Thymus (tissue), 11 donors: ENCODE results near the gene SDSL. TPM values are rescaled to one million over a fixed set of nuclear protein-coding genes. Genes with fewer than 3 reads are reported as not detected.

Experiments
- DNase-seq, 9 donors: peaks; one replicate each; pipeline ENCODE4 v3.0.0-alpha.2; 2013; ENCODE audit warnings: low spot score in 9 of 9, low read depth in 6 of 9, missing footprints in 1 of 9
- H3K27ac ChIP-seq, 2 donors: one replicate each; pipeline ENCODE4 v1.5.1; 2013; ENCODE audit warnings: control low read depth in 1 of 2, low read depth in 1 of 2, low read length in 1 of 2, mild to moderate bottlenecking in 1 of 2, moderate library complexity in 1 of 2
- H3K27me3 ChIP-seq, 2 donors: one replicate each; pipeline ENCODE4 v1.5.1; 2013; ENCODE audit warnings: low read length in 1 of 2; ENCODE audit not compliant: control insufficient read depth in 2 of 2, insufficient read depth in 1 of 2
- H3K36me3 ChIP-seq, 2 donors: one replicate each; pipeline ENCODE4 v1.5.1; 2013; ENCODE audit warnings: low read length in 1 of 2, mild to moderate bottlenecking in 1 of 2, moderate library complexity in 1 of 2; ENCODE audit not compliant: control insufficient read depth in 2 of 2, insufficient read depth in 2 of 2
- H3K4me1 ChIP-seq, 2 donors: one replicate each; pipeline ENCODE4 v1.5.1; 2013; ENCODE audit warnings: low read length in 2 of 2; ENCODE audit not compliant: control insufficient read depth in 2 of 2, insufficient read depth in 2 of 2
- H3K4me3 ChIP-seq, 2 donors: one replicate each; pipeline ENCODE4 v1.5.1; 2013; ENCODE audit warnings: low read length in 2 of 2, control low read depth in 1 of 2, mild to moderate bottlenecking in 1 of 2
- H3K9me3 ChIP-seq, 2 donors: one replicate each; pipeline ENCODE4 v1.5.1; 2013; ENCODE audit warnings: low read length in 1 of 2, mild to moderate bottlenecking in 1 of 2; ENCODE audit not compliant: control insufficient read depth in 2 of 2, insufficient read depth in 1 of 2
- WGBS: extraction: QIAGEN DNeasy Blood & Tissue Kit; methylation state at CpG from one replicate; pipeline ENCODE4 v1.1.7; 2013; 5-methylcytosine and 5-hydroxymethylcytosine counted together
- polyA plus RNA-seq: library from polyadenylated mRNA; stranded (reverse); fragments of 200-250 nt; gene quantifications from one replicate; pipeline ENCODE4 v1.2.3, GENCODE V29; 2013
- total RNA-seq: library from RNA; stranded (reverse); fragments of 120-200 nt; gene quantifications from one replicate; pipeline ENCODE4 v1.2.4, GENCODE V29; 2013
- donor health status: healthy.

SDSL gene
- total and polyA plus RNA-seq, 2 donors: 2.1 to 13.1 TPM

DNA sequence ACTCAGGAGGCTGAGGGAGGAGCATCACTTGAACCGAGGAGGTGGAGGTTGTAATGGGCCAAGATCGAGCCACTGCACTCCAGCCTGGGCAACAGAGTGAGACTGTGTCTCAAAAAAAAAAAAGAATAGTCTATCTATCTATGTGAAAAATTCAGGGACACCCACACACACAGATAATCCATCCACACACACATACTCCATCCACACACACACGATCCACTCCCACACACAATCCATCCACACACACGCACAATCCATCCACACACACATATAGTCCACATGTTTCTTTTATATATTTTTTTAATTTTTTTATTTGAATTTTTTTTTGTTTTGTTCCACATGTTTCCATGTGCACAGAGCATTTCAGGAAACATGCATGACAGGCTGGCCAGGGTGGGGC, 21.8 kb upstream of the SDSL start:
- no peak overlapping the region for H3K4me3 ChIP-seq
- peaks cover 0 to 2% of the 10 kb centered on the region in 2 donors for H3K27me3 ChIP-seq
- no peaks in the 10 kb centered on the region for H3K4me1 ChIP-seq
- H3K9me3 ChIP-seq: no peaks in the 10 kb centered on the region
- no peak for DNase-seq
- no peak overlapping the region for H3K27ac ChIP-seq
- no peaks in the 10 kb centered on the region for H3K36me3 ChIP-seq
- 95% methylated on average over 4 of the region's 4 CpGs for WGBS

DNA sequence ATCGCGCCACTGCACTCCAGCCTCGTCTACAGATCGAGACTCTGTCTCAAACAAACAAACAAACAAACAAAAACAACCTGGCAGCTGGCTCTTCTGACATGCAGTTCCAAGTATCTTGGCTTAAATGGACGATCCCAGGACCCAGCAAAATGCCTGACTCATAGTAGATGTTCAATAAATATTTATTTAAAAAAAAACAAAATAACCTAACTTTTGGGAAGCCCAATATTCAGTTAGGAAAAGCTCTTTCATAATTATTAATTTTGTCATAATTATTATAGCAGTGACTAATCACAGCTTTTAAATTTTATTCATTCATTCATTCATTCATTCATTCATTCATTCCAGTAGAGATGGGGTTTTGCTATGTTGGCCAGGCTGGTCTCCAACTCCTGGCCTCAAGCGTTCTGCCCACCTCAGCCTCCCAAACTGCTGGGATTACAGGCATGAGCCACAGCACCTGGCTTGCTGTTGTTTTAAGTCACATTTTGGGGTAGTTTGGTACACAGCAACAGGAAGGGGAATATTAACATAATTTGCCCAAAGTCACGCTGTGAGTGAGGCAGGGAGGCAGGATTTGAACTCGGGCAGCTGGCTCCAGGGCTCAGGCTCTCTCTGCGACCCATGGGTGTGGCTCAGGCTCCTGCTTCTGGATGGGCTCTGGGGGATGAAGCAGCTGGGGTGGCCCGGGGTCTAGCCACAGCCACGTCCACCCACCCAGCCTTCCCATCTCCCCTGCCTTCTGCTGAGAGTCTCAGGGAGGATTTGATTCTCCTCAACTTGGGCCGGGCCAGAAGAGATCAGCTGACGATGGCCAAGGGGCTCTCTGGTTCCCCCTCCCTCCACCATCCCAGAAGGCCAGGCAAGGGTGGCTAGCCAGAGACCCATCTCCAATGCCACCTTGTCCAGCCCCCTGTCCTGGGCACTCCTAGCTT, 20.8 kb upstream of the SDSL start:
- no peak overlapping the region for H3K4me3 ChIP-seq
- no peaks in the 10 kb centered on the region for H3K36me3 ChIP-seq
- no peaks in the 10 kb centered on the region for H3K9me3 ChIP-seq
- peaks cover 0 to 2% of the 10 kb centered on the region in 2 donors for H3K27me3 ChIP-seq
- no peak overlapping the region for H3K27ac ChIP-seq
- no peak for DNase-seq
- 94% methylated on average over 13 of the region's 13 CpGs for WGBS
- no peaks in the 10 kb centered on the region for H3K4me1 ChIP-seq

DNA sequence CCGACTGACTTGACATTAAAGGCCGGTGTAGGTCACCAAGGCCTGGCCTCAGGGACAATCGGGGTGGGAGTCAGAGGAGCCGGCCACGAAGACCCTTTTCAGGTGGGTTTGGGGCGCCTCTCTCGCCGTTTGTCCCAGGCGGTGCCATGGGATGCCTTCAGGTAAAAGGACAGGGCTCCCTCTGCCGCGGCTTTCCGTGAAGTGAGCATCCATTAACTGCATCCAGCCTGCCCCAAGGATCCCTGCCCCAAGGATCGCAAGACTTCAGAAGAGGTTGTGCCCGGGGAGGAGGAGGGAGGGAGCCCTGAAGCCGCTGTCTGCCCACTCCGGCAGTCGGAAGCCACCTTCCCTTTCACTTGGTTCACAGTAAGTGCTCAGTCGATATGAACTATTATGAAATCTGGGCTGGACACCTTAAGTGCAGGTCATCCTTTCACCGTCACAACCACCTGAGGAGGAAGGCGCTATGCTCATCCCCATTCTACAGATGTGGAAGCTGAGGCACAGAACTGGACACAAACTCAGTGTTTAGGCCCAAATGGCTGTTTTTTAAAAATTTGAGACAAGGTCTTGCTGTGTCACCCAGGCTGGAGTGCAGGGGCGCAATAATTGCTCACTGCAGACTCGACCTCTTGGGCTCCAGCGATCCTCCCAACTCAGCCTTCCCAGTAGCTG, 19.5 kb upstream of the SDSL start:
- H3K27me3 ChIP-seq: no peaks in the 10 kb centered on the region
- no peaks in the 10 kb centered on the region for H3K36me3 ChIP-seq
- H3K9me3 ChIP-seq: no peaks in the 10 kb centered on the region
- H3K4me1 ChIP-seq: no peaks in the 10 kb centered on the region
- DNase-seq: no peak
- no peak overlapping the region for H3K27ac ChIP-seq
- no peak overlapping the region for H3K4me3 ChIP-seq
- 97% methylated on average over 23 of the region's 23 CpGs for WGBS

DNA sequence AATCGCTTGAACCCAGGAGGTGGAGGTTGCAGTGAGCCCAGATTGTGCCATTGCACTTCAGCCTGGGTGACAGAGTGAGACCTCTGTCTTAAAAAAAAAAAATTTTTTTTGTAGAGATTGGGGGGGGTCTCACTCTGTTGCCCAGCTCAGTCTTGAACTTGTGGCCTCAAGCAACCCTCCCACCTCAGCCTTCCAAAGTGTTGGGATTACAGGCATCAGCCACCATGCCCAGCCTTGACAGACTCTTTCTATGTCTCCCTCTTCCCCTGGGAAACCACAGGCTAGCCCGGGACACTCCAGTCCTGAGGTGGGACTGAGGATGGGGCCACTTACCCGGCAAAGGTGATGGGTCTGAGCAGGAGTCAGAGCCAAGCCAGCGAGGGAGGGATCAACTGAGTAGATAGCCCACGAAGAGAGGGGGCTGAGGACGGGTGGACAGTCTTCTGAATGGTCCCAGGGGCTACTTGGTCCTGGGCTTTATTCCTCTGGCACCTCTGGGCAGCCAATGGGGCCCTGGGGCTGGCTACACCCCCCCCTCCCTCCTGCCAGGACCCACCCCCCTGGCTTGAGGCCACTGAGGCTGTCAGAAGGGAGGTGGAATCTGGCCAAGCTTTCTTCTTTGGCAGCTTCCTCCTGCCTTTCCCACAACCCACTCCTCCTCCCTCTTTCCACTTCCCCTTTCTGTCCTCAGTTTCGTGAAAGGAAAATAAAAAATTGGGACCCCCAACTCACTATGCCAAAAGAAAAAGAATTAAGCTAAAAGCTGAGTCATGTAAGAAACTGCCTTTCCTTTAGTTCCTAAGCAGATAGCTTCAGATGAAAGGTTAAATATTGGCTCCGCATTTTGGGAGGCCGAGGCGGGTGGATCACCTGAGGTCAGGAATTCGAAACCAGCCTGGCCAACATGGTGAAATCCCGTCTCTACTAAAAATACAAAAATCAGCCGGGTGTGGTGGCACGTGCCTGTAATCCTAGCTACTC, 18.5 kb upstream of the SDSL start, which contains the start of gene SDS:
Gene SDS, minus strand, starts transcription at position 453 of the 981 bp plus-strand sequence. CDS start 4,179 bp downstream, outside the sequence.
- H3K4me1 ChIP-seq: no peaks in the 10 kb centered on the region
- H3K27me3 ChIP-seq: no peaks in the 10 kb centered on the region
- no peak within 1 kb of the TSS for H3K4me3 ChIP-seq
- WGBS: 35% methylated on average over 14 of the region's 14 CpGs
- H3K27ac ChIP-seq: no peak within 1 kb of the TSS
- no peaks in the 10 kb centered on the region for H3K9me3 ChIP-seq
- no peaks in the 10 kb centered on the region for H3K36me3 ChIP-seq
- DNase-seq: peak in 1 of 9 donors; percentile 12

DNA sequence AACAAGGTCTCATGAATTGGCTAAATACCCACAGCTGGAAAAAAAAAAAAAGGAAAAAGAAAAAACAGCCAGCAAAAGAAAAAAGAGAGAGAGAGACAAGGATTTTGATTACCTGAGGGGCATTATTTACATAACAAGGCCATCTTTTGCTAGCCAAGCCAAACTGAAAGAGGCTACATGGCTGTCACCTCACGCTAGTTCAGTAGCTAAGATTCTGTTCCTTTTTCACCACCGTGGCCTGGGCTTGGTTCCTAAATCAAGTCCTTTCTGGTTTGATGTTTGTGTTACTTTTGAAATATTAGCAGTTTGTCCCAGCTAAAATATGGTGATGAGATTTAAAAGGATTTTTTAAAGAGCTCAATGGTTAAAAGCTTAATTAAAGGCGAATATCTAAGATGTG, 16.5 kb upstream of the SDSL start:
- Histone ChIP-seq H3K27me3 (no peaks in the 10 kb centered on the region), H3K4me3 (no peak overlapping the region), H3K4me1 (no peaks in the 10 kb centered on the region), H3K9me3 (no peaks in the 10 kb centered on the region), H3K36me3 (no peaks in the 10 kb centered on the region), H3K27ac (no peak overlapping the region)
- DNase-seq: peak in 1 of 9 donors; percentile 10
- 89% methylated on average over 3 of the region's 3 CpGs for WGBS

DNA sequence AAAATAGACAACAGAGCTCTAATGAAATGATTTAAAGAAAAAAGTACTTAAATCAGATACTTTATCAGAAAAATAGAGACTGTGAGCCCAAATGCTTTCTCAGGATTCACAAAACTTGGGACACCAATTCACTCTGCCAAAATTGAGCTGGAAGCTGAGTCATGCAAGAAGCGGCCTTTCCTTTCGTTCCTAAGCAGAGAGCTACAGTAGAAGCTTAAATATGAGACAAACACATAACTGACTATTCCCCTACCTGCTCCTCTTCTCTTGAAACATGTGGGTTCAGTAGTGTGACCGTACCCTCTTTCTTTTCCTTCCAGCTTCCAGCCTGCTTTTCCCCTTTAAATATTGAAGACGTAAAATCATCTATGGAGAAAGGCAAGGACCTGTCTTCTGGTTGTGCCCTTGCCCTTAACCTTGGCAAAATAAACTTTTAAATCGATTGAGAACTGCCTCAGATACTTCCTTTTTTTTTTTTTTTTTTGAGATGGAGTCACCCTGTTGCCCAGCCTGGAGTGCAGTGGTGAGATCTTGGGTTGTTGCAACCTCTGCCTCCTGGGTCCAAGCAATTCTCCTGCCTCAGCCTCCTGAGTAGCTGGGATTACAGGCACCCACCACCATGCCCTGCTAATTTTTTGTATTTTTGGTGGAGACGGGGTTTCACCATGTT, 14.1 kb upstream of the SDSL start:
- H3K27me3 ChIP-seq: no peaks in the 10 kb centered on the region
- WGBS: 66% methylated on average over 6 of the region's 6 CpGs
- H3K9me3 ChIP-seq: no peaks in the 10 kb centered on the region
- no peak overlapping the region for H3K4me3 ChIP-seq
- H3K4me1 ChIP-seq: no peaks in the 10 kb centered on the region
- H3K27ac ChIP-seq: no peak overlapping the region
- no peak for DNase-seq
- no peaks in the 10 kb centered on the region for H3K36me3 ChIP-seq

DNA sequence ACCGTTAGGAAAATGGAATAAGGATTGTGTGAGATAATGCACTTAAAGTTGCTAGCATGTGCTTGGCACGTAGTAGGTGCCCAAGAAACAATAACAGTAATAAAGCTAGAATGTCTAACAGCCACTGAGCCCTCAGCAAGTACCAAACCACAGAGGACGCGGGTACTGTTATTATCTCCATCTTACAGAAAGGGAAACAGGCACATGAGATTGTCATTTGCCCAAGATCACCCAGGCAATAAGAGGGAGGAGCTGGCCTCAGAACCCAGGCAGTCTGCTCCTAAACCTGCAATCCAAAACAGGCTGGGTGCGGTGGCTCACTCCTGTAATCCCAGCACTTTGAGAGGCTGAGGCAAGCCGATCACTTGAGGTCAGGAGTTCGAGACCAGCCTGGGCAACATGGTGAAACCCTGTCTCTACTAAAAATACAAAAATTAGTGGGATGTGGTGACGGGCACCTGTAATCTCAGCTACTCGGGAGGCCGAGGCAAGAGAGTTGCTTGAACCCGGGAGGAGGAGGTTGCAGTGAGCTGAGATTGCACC, 13.4 kb upstream of the SDSL start:
- no peak for DNase-seq
- WGBS: 98% methylated on average over 11 of the region's 11 CpGs
- H3K4me1 ChIP-seq: no peaks in the 10 kb centered on the region
- H3K27ac ChIP-seq: no peak overlapping the region
- H3K27me3 ChIP-seq: no peaks in the 10 kb centered on the region
- no peak overlapping the region for H3K4me3 ChIP-seq
- H3K36me3 ChIP-seq: no peaks in the 10 kb centered on the region
- H3K9me3 ChIP-seq: no peaks in the 10 kb centered on the region

DNA sequence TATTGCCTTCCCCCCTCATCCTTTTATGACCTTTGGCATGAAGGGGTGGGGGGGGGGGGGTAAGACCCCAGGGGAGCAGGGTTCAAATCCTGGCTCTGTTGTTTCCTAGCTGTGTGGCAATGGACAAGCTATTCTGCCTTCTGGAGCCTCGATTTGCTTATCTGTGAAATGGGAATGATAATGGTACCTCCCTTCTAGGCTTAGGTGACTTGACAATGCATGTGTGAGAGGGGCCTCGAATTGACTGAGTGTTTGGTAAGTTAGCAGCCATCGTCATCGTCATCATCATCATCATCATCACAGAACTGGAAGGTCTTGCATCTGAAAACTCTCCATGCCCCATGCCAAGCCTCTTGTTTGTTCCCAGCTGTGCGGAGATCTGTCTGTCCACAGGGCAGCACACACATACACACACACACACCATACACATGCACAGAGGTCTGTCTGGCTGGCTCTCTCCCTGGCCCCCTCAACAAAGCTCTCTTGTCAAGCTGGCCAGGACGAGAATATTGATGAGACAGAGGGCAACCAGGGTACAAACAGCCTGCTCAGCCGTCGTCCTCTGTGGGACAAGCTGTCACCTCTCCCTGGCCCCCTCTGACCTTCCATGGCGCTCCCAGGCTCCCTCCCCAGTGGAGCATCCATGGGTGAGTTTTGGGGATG, 12.6 kb upstream of the SDSL start:
- H3K27me3 ChIP-seq: peaks cover 0 to 2% of the 10 kb centered on the region in 2 donors
- DNase-seq: no peak
- 92% methylated on average over 9 of the region's 9 CpGs for WGBS
- no peak overlapping the region for H3K27ac ChIP-seq
- H3K9me3 ChIP-seq: no peaks in the 10 kb centered on the region
- no peak overlapping the region for H3K4me3 ChIP-seq
- no peaks in the 10 kb centered on the region for H3K36me3 ChIP-seq
- no peaks in the 10 kb centered on the region for H3K4me1 ChIP-seq
